ENCODE measurements around the gene CREB3L4. TPM values are rescaled to one million over a fixed set of nuclear protein-coding genes. Genes with fewer than 3 reads are reported as not detected.
A peak's percentile ranks its signal among the peaks of the same experiment; 100 is the strongest.

CREB3L4 gene
- total and polyA plus RNA-seq, 2 of the 4 experiments (the other 2 are of a cell fraction): 6.5 to 9.8 TPM

DNA sequence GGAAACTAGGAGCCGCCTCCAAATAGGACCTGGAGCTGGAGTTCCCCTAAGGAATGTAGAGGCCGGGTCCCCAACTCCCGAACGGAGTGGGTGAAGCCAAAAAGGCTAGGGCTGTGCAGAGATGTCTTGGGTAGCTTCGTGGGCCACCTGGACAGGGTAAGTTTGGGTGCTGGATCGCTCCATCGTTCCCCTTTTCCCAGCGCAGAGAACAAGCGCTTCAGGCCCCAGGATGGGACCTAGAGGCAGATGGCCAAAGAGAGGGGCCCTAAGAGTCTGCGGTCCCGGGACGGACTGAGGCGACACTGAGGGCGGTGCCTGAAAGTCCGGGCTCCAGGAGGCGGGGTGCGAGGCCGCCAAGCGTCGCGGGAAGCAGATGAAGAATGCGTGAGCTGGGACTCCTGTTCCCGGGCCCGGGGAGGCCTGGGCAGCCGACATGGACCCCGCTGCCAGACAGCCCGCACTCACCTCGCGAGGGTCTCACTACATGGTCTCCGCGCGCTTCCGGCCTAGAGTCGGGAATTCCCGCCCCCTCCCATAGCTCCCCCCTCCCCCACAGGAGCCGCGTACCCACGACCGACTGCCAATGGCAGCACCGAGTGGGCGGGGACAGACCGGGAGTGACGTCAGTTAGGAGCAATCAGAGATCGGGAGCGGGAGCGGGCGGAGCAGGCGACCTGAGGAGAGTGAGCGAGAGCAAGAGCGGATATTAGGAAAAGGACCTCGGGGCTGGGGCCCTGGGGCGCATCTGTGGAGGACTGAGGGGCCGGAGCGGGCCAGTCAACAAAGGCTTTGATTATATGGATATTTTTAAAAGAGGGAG lies 4.5 kb upstream of the CREB3L4 start, which contains the start of gene SLC39A1:
Gene SLC39A1, minus strand, starts transcription at position 508 of the 820 bp plus-strand sequence. CDS start 822 bp downstream, outside the sequence.
- peak; percentile 66; the same call in 1 of the 2 replicates for TF ChIP-seq MAZ (IDR thresholded peaks at IDR 0.05; ENCODE audit: borderline replicate concordance, low read depth, low read length)
- peak; percentile 68; the same call in 1 of the 2 replicates for TF ChIP-seq POLR2A (IDR thresholded peaks at IDR 0.05; ENCODE audit: low read depth, low read length)
- TF ChIP-seq MXI1 (IDR thresholded peaks at IDR 0.05; ENCODE audit: borderline replicate concordance, low read depth, low read length): no peak
- H4K91ac ChIP-seq (ENCODE audit: insufficient read depth, low read depth, low read length): peak within 1 kb of the TSS; percentile 86
- CTCF ChIA-PET: interaction anchor here (1.4 to 2.1 kb wide), 3 partner anchors 13 to 23 kb away, joined by 3 to 10 read pairs (median 8); partner anchors contain the start of genes DENND4B and RAB13
- peak within 1 kb of the TSS; percentile 97 for H3K4ac ChIP-seq (ENCODE audit: low read depth, low read length)
- H3K9ac ChIP-seq (ENCODE audit: low read depth, low read length): peak within 1 kb of the TSS; percentile 92
- peak; percentile 76 for ATAC-seq (ENCODE audit: low read depth)
- BruUV-seq (replicated peaks): no TSS peak
- peak; percentile 95 for DNase-seq
- dilution Hi-C loops (cut with HindIII; ENCODE audit: low sequenced_read_pairs, unreplicated experiment) (no loop called here), in situ Hi-C loops (cut with MboI; ENCODE audit: low sequenced_read_pairs) (loop anchor here (25.0 kb wide), 1 partner anchor 426 kb away; the partner anchor contains the start of genes S100A3, S100A4, S100A5 and S100A6), intact Hi-C loops (cut with micrococcal nuclease) (loop anchor here (2.0 kb wide), 1 partner anchor 24 kb away; the partner anchor contains the start of gene RAB13)
- H3K4me2 ChIP-seq (ENCODE audit: low read depth, low read length): peak within 1 kb of the TSS; percentile 92
- peak within 1 kb of the TSS; percentile 99 for H2AK9ac ChIP-seq (replicated peaks; ENCODE audit: low read depth, low read length, poor library complexity)
- peak within 1 kb of the TSS; percentile 92 for H3K27ac ChIP-seq (ENCODE audit: insufficient read depth, low read length)
- H3K14ac ChIP-seq (replicated peaks; ENCODE audit: low read depth, low read length): peak within 1 kb of the TSS; percentile 97
- peak within 1 kb of the TSS; percentile 98 for H2AFZ ChIP-seq (replicated peaks; ENCODE audit: low read length, poor library complexity)
- POLR2A ChIA-PET (ENCODE audit: unreplicated experiment): interaction anchor here (1.1 kb wide), 1 partner anchor 14 kb away, joined by 3 read pairs; the partner anchor contains the start of gene JTB
- H2BK15ac ChIP-seq (ENCODE audit: low read depth, low read length): peak within 1 kb of the TSS; percentile 42; the same call in 1 of the 3 replicates
- peak within 1 kb of the TSS; percentile 70 to 92 for H4K8ac ChIP-seq (ENCODE audit: low read depth in 2 of 2, low read length in 2 of 2)
- peak within 1 kb of the TSS; percentile 72 for H2BK120ac ChIP-seq (ENCODE audit: low read depth, low read length)
- peak within 1 kb of the TSS; percentile 92 for H2BK5ac ChIP-seq (ENCODE audit: low read depth, low read length, poor library complexity, severe bottlenecking)
- H3K18ac ChIP-seq (ENCODE audit: low read depth, low read length): peak within 1 kb of the TSS; percentile 64
- 2% methylated on average over 19 of the region's 54 CpGs; no CpG with 5 or more reads in 1 of the 2 experiments for WGBS, 2 experiments (ENCODE audit: extremely low coverage in 2 of 2, insufficient read length in 1 of 2)
- peak within 1 kb of the TSS; percentile 98 for H3K23ac ChIP-seq (ENCODE audit: low read depth, low read length)
- no peaks in the 10 kb centered on the region for H3K27me3 ChIP-seq (ENCODE audit: control insufficient read depth, insufficient read depth, low read length)
- peak within 1 kb of the TSS; percentile 76 for H3K4me3 ChIP-seq (ENCODE audit: insufficient read depth, low read depth, low read length)
- H2BK20ac ChIP-seq (ENCODE audit: low read depth, low read length): peak within 1 kb of the TSS; percentile 58; the same call in 1 of the 2 replicates
- H3K56ac ChIP-seq (ENCODE audit: extremely low read depth, insufficient read depth, low read length): peak within 1 kb of the TSS; percentile 87
- peaks cover 7% of the 10 kb centered on the region for H3K4me1 ChIP-seq (ENCODE audit: control insufficient read depth, insufficient read depth, low read length)
- H4K5ac ChIP-seq (ENCODE audit: low read depth, low read length): peak within 1 kb of the TSS; percentile 78
- peaks cover 10 to 61% of the 10 kb centered on the region in 2 experiments; a peak in 3 of 4 replicates for H3K79me1 ChIP-seq (ENCODE audit: low read depth in 1 of 2, low read length in 2 of 2)
- H3K9me3 ChIP-seq (ENCODE audit: control insufficient read depth, insufficient read depth, low read length): no peaks in the 10 kb centered on the region
- peaks cover 4% of the 10 kb centered on the region for H4K20me1 ChIP-seq (ENCODE audit: insufficient read depth, low read length)
- H2AK5ac ChIP-seq (ENCODE audit: low read depth, low read length): peak within 1 kb of the TSS; percentile 96
- peaks cover 13% of the 10 kb centered on the region; the same call in 1 of the 2 replicates for H3K9me1 ChIP-seq (ENCODE audit: insufficient read depth, low read length)
- H3K36me3 ChIP-seq (ENCODE audit: control insufficient read depth, insufficient read depth, low read length): peaks cover 13% of the 10 kb centered on the region; the same call in 1 of the 2 replicates
